ENCODE results near the gene PLSCR5. TPM values are rescaled to one million over a fixed set of nuclear protein-coding genes. Genes with fewer than 3 reads are reported as not detected.

Gene PLSCR5
- total and polyA plus RNA-seq, 8 donors = not detected

DNA sequence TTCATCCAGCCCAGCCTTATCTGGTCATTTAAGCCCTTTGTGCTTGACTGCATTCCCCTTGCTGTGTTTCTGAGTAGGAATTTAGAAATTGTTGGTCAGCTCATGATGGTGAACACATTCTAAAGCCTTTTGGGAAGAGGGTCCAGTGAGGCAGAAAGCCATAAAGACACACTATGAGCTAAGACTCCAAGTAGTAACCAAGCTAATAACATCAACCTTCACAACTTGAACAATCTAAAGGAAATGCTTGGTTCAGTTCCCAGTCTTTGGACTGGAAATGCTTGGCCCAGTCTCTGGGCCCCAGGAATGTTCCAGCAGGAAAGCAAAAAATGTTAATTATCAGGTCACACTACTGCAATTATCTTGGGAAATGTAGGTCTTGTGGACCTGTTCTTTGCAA, 68.5 kb downstream of the PLSCR5 start:
- Histone ChIP-seq H3K4me3 (no peak overlapping the region), H3K27me3 (no peaks in the 10 kb centered on the region), H3K9me3 (no peaks in the 10 kb centered on the region), H3K27ac (peak overlapping the region in 2 of 5 donors; percentile 13 to 29), H3K4me1 (peaks cover 8 to 70% (median 36%) of the 10 kb centered on the region in 4 donors), H3K36me3 (peaks cover 0 to 38% (median 22%) of the 10 kb centered on the region in 4 donors)
- intact Hi-C loops (cut with DNase I; ENCODE audit: low total_unique reads) = no loop called here
- TF ChIP-seq, protein P1, sequence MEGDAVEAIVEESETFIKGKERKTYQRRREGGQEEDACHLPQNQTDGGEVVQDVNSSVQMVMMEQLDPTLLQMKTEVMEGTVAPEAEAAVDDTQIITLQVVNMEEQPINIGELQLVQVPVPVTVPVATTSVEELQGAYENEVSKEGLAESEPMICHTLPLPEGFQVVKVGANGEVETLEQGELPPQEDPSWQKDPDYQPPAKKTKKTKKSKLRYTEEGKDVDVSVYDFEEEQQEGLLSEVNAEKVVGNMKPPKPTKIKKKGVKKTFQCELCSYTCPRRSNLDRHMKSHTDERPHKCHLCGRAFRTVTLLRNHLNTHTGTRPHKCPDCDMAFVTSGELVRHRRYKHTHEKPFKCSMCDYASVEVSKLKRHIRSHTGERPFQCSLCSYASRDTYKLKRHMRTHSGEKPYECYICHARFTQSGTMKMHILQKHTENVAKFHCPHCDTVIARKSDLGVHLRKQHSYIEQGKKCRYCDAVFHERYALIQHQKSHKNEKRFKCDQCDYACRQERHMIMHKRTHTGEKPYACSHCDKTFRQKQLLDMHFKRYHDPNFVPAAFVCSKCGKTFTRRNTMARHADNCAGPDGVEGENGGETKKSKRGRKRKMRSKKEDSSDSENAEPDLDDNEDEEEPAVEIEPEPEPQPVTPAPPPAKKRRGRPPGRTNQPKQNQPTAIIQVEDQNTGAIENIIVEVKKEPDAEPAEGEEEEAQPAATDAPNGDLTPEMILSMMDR (IDR thresholded peaks at IDR 0.05) = no peak
- peak; percentile 2 to 16 (median 4) for TF ChIP-seq POLR2AphosphoS5 (IDR thresholded peaks at IDR 0.05)
- no peak for DNase-seq

Small RNA genes lying within 50 kb of the gene (small RNA-seq; reads per million reads assigned to genes)
- 0 reads per million in 4 donors for gene RNU6-428P

Other genes with a start within 250 kb of the PLSCR5 start
- under 1 TPM in 1 of 5 donors, not detected in 4; 0.73 TPM for gene PLSCR2, start 135.8 kb downstream of the PLSCR5 start, total RNA-seq
- gene PLSCR2, start 135.8 kb downstream of the PLSCR5 start, polyA plus RNA-seq = under 1 TPM in 1 of 3 donors, not detected in 2; 0.20 TPM
- 100 to 1,000 TPM in 2 of 5 donors, 10 to 100 TPM in 3; 18.7 to 506 (median 90.3) TPM for gene PLSCR1, start 60.7 kb downstream of the PLSCR5 start, total RNA-seq
- 10 to 100 TPM; 31.5 to 66.4 (median 48.4) TPM for gene PLSCR1, start 60.7 kb downstream of the PLSCR5 start, polyA plus RNA-seq

Measured in stomach (tissue), 9 donors.